HepG2 (cell line): ENCODE data around the gene DDR2. TPM values are rescaled to one million over a fixed set of nuclear protein-coding genes. Genes with fewer than 3 reads are reported as not detected.

Source experiments
- ATAC-seq: fragments of 200-7000 bp; cut with Tn5 transposase; 3 replicates; pipeline ENCODE4 v1.9.1; 2020; ENCODE audit warnings: mild to moderate bottlenecking, moderate library complexity
- BruUV-seq: library from RNA; stranded (reverse); fragments of 400-500 nt; replicated peaks from 2 replicates; lab custom pipeline; 2021; lab: Mats Ljungman, UMichigan
- CTCF ChIA-PET: fragments of 300-600 bp; formaldehyde crosslinking; extraction: SDS; loops from one replicate; lab custom pipeline; 2021; ENCODE audit warnings: low total read pairs, inconsistent platforms, low intra/inter-chr PET ratio; lab: Yijun Ruan, JAX
- POLR2A ChIA-PET: fragments of 350-600 bp; sonication (Branson Sonifier 250); formaldehyde crosslinking; loops from one replicate; lab custom pipeline; 2020; ENCODE audit warnings: antibody characterized with exemption, inconsistent platforms; lab: Yijun Ruan, JAX
- DNase-seq: peaks from one replicate; pipeline ENCODE4 v3.0.0-alpha.2; 2015; ENCODE audit warnings: low spot score
- FAIRE-seq: peaks from 3 replicates; lab custom pipeline; 2011; peaks lifted over from hg19 to GRCh38; lab: Jason Lieb, UNC
- H2AFZ ChIP-seq: one replicate; pipeline ENCODE4 v1.6.1; 2011; ENCODE audit warnings: low read length, inconsistent platforms
- H3K27ac ChIP-seq: fragments of 300-600 bp; 3 replicates; pipeline ENCODE4 v1.8.0; 2011; ENCODE audit warnings: mixed run types, mild to moderate bottlenecking, mixed read lengths, low read length, inconsistent platforms; ENCODE audit not compliant: insufficient read depth; ENCODE audit errors: extremely low read length
- H3K27me3 ChIP-seq, 2 experiments: fragments of 200-600 bp in 1 of 2; 2 replicates in 1 of 2; 3 replicates in 1 of 2; pipeline versions ENCODE4 v1.6.0 to v1.8.0; 2011; ENCODE audit warnings: low read length in 2 of 2, mild to moderate bottlenecking in 2 of 2, moderate library complexity in 2 of 2, inconsistent platforms in 1 of 2; ENCODE audit not compliant: insufficient read depth in 2 of 2, control insufficient read depth in 1 of 2
- H3K36me3 ChIP-seq, 2 experiments: fragments of 200-600 bp in 1 of 2; replicated peaks in 1 of 2; 2 replicates in 1 of 2; 3 replicates in 1 of 2; pipeline versions ENCODE4 v1.5.1 to v1.8.0; 2011; ENCODE audit warnings: low read length in 2 of 2, inconsistent platforms in 1 of 2; ENCODE audit not compliant: insufficient read depth in 2 of 2, control insufficient read depth in 1 of 2
- H3K4me1 ChIP-seq: 2 replicates; pipeline ENCODE4 v1.5.1; 2012; ENCODE audit warnings: low read length, inconsistent platforms; ENCODE audit not compliant: insufficient read depth
- H3K4me2 ChIP-seq: 2 replicates; pipeline ENCODE4 v1.6.0; 2011; ENCODE audit warnings: low read depth, low read length, inconsistent platforms
- H3K4me3 ChIP-seq, 3 experiments: fragments of 200-600 bp in 1 of 3; sonication (generic), shearing (Covaris generic) in 1 of 3; replicated peaks in 1 of 3; 2 replicates each; pipeline ENCODE4 v1.5.1; 2011 to 2016; ENCODE audit warnings: low read length in 3 of 3, inconsistent platforms in 2 of 3, low read depth in 2 of 3, mild to moderate bottlenecking in 2 of 3, control low read depth in 1 of 3, mixed read lengths in 1 of 3; ENCODE audit not compliant: insufficient read depth in 1 of 3
- H3K79me2 ChIP-seq: one replicate; pipeline ENCODE4 v1.6.1; 2011; ENCODE audit warnings: low read length, inconsistent platforms; ENCODE audit not compliant: insufficient read depth
- H3K9ac ChIP-seq: 2 replicates; pipeline ENCODE4 v1.6.0; 2011; ENCODE audit warnings: mild to moderate bottlenecking, low read depth, low read length, inconsistent platforms; ENCODE audit not compliant: insufficient read depth
- H3K9me3 ChIP-seq: 2 replicates; pipeline ENCODE4 v1.5.1; 2012; ENCODE audit warnings: mild to moderate bottlenecking, low read length
- H4K20me1 ChIP-seq: 2 replicates; pipeline ENCODE4 v1.6.0; 2011; ENCODE audit warnings: inconsistent platforms, mild to moderate bottlenecking, low read length, moderate library complexity; ENCODE audit not compliant: insufficient read depth
- FOXM1 ChIP-seq: sonication (generic); formaldehyde crosslinking; IDR thresholded peaks from 2 replicates; pipeline ENCODE4 v1.5.0; 2020; ENCODE audit warnings: missing genetic modification reagents
- GABPB1 ChIP-seq: IDR thresholded peaks from 2 replicates; pipeline ENCODE4 v1.6.1; 2016; ENCODE audit warnings: mild to moderate bottlenecking, missing genetic modification reagents, moderate library complexity, missing compliant biosample characterization
- NR2F2 ChIP-seq: IDR thresholded peaks from 2 replicates; pipeline ENCODE4 v1.6.1; 2012; ENCODE audit warnings: low read depth, inconsistent platforms, borderline replicate concordance
- SRSF4 ChIP-seq: fragments of 200-400 bp; formaldehyde crosslinking; IDR thresholded peaks from one replicate; pipeline ENCODE4 v1.6.1; 2018; ENCODE audit warnings: mild to moderate bottlenecking, low read depth, low read length, moderate library complexity; ENCODE audit not compliant: poor library complexity, severe bottlenecking
- ZKSCAN1 ChIP-seq: fragments of 150-350 bp; IDR thresholded peaks from 2 replicates; pipeline ENCODE4 v1.6.1; 2014; ENCODE audit warnings: low read length
- ZNF883 ChIP-seq: sonication (generic); formaldehyde crosslinking; IDR thresholded peaks from 2 replicates; pipeline ENCODE4 v1.5.1; 2020; ENCODE audit warnings: mild to moderate bottlenecking, missing genetic modification reagents; ENCODE audit errors: not compliant biosample characterization
- WGBS: methylation state at CpG from one replicate; pipeline ENCODE4 v1.1.6; 2017; ENCODE audit warnings: low lambda C conversion rate; 5-methylcytosine and 5-hydroxymethylcytosine counted together
- in situ Hi-C: cut with HindIII; loops from 2 replicates; pipeline ENCODE4 v1.10.0; 2017; ENCODE audit warnings: low pct_unique_long_range_greater_than_20kb; ENCODE audit not compliant: extremely low pct_ligation_motif_present
- intact Hi-C: fragments of 100-400 bp; cut with micrococcal nuclease; formaldehyde crosslinking; loops from one replicate; pipeline ENCODE4 v1.10.0; 2022; ENCODE audit not compliant: unreplicated experiment
- polyA plus RNA-seq, 8 experiments: library from polyadenylated mRNA; depleted of rRNA in 3 of 8; stranded (reverse) in 7 of 8; unstranded in 1 of 8; fragments of >200 nt; fragmentation: Illumina TruSeq in 4 of 8; extraction: Trizol in 4 of 8; gene quantifications; 2 replicates each; pipeline versions ENCODE4 v1.2.1 to v1.2.3, GENCODE V29; 2011 to 2016; ENCODE audit warnings: low read depth in 4 of 8, missing spikeins in 1 of 8, mixed read lengths in 1 of 8; ENCODE audit not compliant: insufficient read depth in 1 of 8
- total RNA-seq, 5 experiments: library from RNA; depleted of rRNA; stranded (reverse); fragments of >200 nt; fragmentation: Illumina TruSeq; extraction: Trizol; gene quantifications; 2 replicates each; pipeline ENCODE4 v1.2.3, GENCODE V29; 2016; ENCODE audit warnings: low read depth in 1 of 5
- TF ChIP-seq, protein P1 (sequence below): sonication (generic); formaldehyde crosslinking; IDR thresholded peaks from one replicate; pipeline ENCODE4 v1.5.1; 2020; ENCODE audit warnings: mild to moderate bottlenecking, missing genetic modification reagents; ENCODE audit errors: not compliant biosample characterization

DDR2 gene
- total and polyA plus RNA-seq, 2 of the 13 experiments (the other 11 are each of a cell fraction or from before 2014, with no cell fraction given) = 0.36 to 0.38 TPM

DNA sequence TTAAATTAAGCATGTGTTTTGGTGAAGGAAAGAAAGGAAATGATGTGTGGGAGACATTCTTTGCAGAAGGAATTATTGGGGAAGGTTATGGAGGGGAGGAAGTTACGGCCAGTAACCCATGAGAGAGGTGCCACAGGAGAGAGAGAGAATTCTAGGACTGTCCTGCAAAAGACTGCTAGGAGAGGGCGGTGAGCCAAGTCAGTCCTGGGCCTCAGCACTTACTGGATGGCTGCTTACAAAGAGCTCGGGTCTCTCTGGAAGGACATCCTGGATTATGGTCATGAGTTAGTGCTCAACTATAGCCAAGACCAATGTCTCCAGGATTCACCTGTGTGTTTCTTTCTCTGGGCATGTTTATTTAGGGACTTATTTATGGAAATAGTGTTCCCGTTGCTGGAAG is 83.9 kb downstream of the DDR2 start:
- no TSS peak for BruUV-seq
- ChIA-PET CTCF (no interaction called here), POLR2A (no interaction called here)
- Histone ChIP-seq H3K27ac (no peak overlapping the region), H2AFZ (no peak overlapping the region), H3K36me3 (no peaks in the 10 kb centered on the region), H4K20me1 (no peaks in the 10 kb centered on the region), H3K4me1 (peaks cover 19% of the 10 kb centered on the region), H3K27me3 (no peaks in the 10 kb centered on the region), H3K79me2 (no peaks in the 10 kb centered on the region), H3K4me2 (no peak overlapping the region), H3K9ac (no peak overlapping the region), H3K4me3 (no peak overlapping the region), H3K9me3 (no peaks in the 10 kb centered on the region)
- intact Hi-C loops = no loop called here
- FAIRE-seq (no peak), ATAC-seq (no peak), DNase-seq (no peak)
- in situ Hi-C loops = no loop called here
- TF ChIP-seq GABPB1 (CRISPR knock-in tag) = no peak
- TF ChIP-seq FOXM1 = no peak
- TF ChIP-seq NR2F2 = no peak
- no peak for TF ChIP-seq ZNF883 (CRISPR knock-in tag)
- TF ChIP-seq ZKSCAN1 = no peak
- no peak for TF ChIP-seq SRSF4
- TF ChIP-seq, protein P1, sequence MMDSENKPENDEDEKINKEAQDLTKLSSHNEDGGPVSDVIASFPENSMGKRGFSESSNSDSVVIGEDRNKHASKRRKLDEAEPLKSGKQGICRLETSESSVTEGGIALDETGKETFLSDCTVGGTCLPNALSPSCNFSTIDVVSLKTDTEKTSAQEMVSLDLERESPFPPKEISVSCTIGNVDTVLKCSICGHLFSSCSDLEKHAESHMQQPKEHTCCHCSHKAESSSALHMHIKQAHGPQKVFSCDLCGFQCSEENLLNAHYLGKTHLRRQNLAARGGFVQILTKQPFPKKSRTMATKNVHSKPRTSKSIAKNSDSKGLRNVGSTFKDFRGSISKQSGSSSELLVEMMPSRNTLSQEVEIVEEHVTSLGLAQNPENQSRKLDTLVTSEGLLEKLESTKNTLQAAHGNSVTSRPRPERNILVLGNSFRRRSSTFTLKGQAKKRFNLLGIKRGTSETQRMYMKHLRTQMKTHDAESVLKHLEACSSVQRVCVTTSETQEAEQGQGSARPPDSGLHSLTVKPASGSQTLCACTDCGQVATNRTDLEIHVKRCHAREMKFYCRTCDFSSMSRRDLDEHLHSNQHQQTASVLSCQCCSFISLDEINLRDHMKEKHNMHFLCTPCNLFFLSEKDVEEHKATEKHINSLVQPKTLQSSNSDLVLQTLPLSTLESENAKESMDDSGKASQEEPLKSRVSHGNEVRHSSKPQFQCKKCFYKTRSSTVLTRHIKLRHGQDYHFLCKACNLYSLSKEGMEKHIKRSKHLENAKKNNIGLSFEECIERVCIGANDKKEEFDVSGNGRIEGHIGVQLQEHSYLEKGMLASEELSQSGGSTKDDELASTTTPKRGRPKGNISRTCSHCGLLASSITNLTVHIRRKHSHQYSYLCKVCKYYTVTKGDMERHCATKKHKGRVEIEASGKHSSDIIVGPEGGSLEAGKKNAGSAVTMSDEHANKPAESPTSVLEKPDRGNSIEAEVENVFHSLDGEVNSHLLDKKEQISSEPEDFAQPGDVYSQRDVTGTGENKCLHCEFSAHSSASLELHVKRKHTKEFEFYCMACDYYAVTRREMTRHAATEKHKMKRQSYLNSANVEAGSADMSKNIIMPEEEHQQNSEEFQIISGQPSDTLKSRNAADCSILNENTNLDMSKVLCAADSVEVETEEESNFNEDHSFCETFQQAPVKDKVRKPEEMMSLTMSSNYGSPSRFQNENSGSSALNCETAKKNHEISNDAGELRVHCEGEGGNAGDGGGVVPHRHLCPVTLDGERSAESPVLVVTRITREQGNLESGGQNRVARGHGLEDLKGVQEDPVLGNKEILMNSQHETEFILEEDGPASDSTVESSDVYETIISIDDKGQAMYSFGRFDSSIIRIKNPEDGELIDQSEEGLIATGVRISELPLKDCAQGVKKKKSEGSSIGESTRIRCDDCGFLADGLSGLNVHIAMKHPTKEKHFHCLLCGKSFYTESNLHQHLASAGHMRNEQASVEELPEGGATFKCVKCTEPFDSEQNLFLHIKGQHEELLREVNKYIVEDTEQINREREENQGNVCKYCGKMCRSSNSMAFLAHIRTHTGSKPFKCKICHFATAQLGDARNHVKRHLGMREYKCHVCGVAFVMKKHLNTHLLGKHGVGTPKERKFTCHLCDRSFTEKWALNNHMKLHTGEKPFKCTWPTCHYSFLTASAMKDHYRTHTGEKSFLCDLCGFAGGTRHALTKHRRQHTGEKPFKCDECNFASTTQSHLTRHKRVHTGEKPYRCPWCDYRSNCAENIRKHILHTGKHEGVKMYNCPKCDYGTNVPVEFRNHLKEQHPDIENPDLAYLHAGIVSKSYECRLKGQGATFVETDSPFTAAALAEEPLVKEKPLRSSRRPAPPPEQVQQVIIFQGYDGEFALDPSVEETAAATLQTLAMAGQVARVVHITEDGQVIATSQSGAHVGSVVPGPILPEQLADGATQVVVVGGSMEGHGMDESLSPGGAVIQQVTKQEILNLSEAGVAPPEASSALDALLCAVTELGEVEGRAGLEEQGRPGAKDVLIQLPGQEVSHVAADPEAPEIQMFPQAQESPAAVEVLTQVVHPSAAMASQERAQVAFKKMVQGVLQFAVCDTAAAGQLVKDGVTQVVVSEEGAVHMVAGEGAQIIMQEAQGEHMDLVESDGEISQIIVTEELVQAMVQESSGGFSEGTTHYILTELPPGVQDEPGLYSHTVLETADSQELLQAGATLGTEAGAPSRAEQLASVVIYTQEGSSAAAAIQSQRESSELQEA (CRISPR knock-in tag) = no peak
- 76% methylated on average over 4 of the region's 4 CpGs for WGBS
